HepG2 (cell line): ENCODE results near the gene FRMD5. TPM values are rescaled to one million over a fixed set of nuclear protein-coding genes. Genes with fewer than 3 reads are reported as not detected.

Experiments
- ATAC-seq: fragments of 200-7000 bp; cut with Tn5 transposase; 3 replicates; pipeline ENCODE4 v1.9.1; 2020; ENCODE audit warnings: mild to moderate bottlenecking, moderate library complexity
- BruUV-seq: library from RNA; stranded (reverse); fragments of 400-500 nt; replicated peaks from 2 replicates; lab custom pipeline; 2021; lab: Mats Ljungman, UMichigan
- CTCF ChIA-PET: fragments of 300-600 bp; formaldehyde crosslinking; extraction: SDS; loops from one replicate; lab custom pipeline; 2021; ENCODE audit warnings: low total read pairs, inconsistent platforms, low intra/inter-chr PET ratio; lab: Yijun Ruan, JAX
- POLR2A ChIA-PET: fragments of 350-600 bp; sonication (Branson Sonifier 250); formaldehyde crosslinking; loops from one replicate; lab custom pipeline; 2020; ENCODE audit warnings: antibody characterized with exemption, inconsistent platforms; lab: Yijun Ruan, JAX
- DNase-seq: peaks from one replicate; pipeline ENCODE4 v3.0.0-alpha.2; 2015; ENCODE audit warnings: low spot score
- FAIRE-seq: peaks from 3 replicates; lab custom pipeline; 2011; peaks lifted over from hg19 to GRCh38; lab: Jason Lieb, UNC
- H2AFZ ChIP-seq: one replicate; pipeline ENCODE4 v1.6.1; 2011; ENCODE audit warnings: low read length, inconsistent platforms
- H3K27ac ChIP-seq: fragments of 300-600 bp; 3 replicates; pipeline ENCODE4 v1.8.0; 2011; ENCODE audit warnings: mixed run types, mild to moderate bottlenecking, mixed read lengths, low read length, inconsistent platforms; ENCODE audit not compliant: insufficient read depth; ENCODE audit errors: extremely low read length
- H3K27me3 ChIP-seq, 2 experiments: fragments of 200-600 bp in 1 of 2; 2 replicates in 1 of 2; 3 replicates in 1 of 2; pipeline versions ENCODE4 v1.6.0 to v1.8.0; 2011; ENCODE audit warnings: low read length in 2 of 2, mild to moderate bottlenecking in 2 of 2, moderate library complexity in 2 of 2, inconsistent platforms in 1 of 2; ENCODE audit not compliant: insufficient read depth in 2 of 2, control insufficient read depth in 1 of 2
- H3K36me3 ChIP-seq, 2 experiments: fragments of 200-600 bp in 1 of 2; replicated peaks in 1 of 2; 2 replicates in 1 of 2; 3 replicates in 1 of 2; pipeline versions ENCODE4 v1.5.1 to v1.8.0; 2011; ENCODE audit warnings: low read length in 2 of 2, inconsistent platforms in 1 of 2; ENCODE audit not compliant: insufficient read depth in 2 of 2, control insufficient read depth in 1 of 2
- H3K4me1 ChIP-seq: 2 replicates; pipeline ENCODE4 v1.5.1; 2012; ENCODE audit warnings: low read length, inconsistent platforms; ENCODE audit not compliant: insufficient read depth
- H3K4me2 ChIP-seq: 2 replicates; pipeline ENCODE4 v1.6.0; 2011; ENCODE audit warnings: low read depth, low read length, inconsistent platforms
- H3K4me3 ChIP-seq, 3 experiments: fragments of 200-600 bp in 1 of 3; sonication (generic), shearing (Covaris generic) in 1 of 3; replicated peaks in 1 of 3; 2 replicates each; pipeline ENCODE4 v1.5.1; 2011 to 2016; ENCODE audit warnings: low read length in 3 of 3, inconsistent platforms in 2 of 3, low read depth in 2 of 3, mild to moderate bottlenecking in 2 of 3, control low read depth in 1 of 3, mixed read lengths in 1 of 3; ENCODE audit not compliant: insufficient read depth in 1 of 3
- H3K79me2 ChIP-seq: one replicate; pipeline ENCODE4 v1.6.1; 2011; ENCODE audit warnings: low read length, inconsistent platforms; ENCODE audit not compliant: insufficient read depth
- H3K9ac ChIP-seq: 2 replicates; pipeline ENCODE4 v1.6.0; 2011; ENCODE audit warnings: mild to moderate bottlenecking, low read depth, low read length, inconsistent platforms; ENCODE audit not compliant: insufficient read depth
- H3K9me3 ChIP-seq: 2 replicates; pipeline ENCODE4 v1.5.1; 2012; ENCODE audit warnings: mild to moderate bottlenecking, low read length
- H4K20me1 ChIP-seq: 2 replicates; pipeline ENCODE4 v1.6.0; 2011; ENCODE audit warnings: inconsistent platforms, mild to moderate bottlenecking, low read length, moderate library complexity; ENCODE audit not compliant: insufficient read depth
- CBX1 ChIP-seq: IDR thresholded peaks from one replicate; pipeline ENCODE4 v1.6.1; 2016; ENCODE audit warnings: antibody characterized with exemption, low read depth
- DPF2 ChIP-seq: sonication (generic); formaldehyde crosslinking; IDR thresholded peaks from 2 replicates; pipeline ENCODE4 v1.4.0; 2020; ENCODE audit warnings: mild to moderate bottlenecking, low read depth, missing genetic modification reagents, borderline replicate concordance
- JDP2 ChIP-seq: sonication (generic); formaldehyde crosslinking; IDR thresholded peaks from 2 replicates; pipeline ENCODE4 v1.8.1; 2022; ENCODE audit warnings: missing genetic modification reagents, borderline replicate concordance
- MATR3 ChIP-seq: sonication (generic); formaldehyde crosslinking; IDR thresholded peaks from 2 replicates; pipeline ENCODE4 v1.4.0; 2020; ENCODE audit warnings: missing genetic modification reagents
- MBD4 ChIP-seq: IDR thresholded peaks from 2 replicates; pipeline ENCODE4 v1.6.1; 2012; ENCODE audit warnings: low read length, inconsistent platforms, borderline replicate concordance
- NFYC ChIP-seq: IDR thresholded peaks from 2 replicates; pipeline ENCODE4 v1.6.1; 2016; ENCODE audit warnings: missing genetic modification reagents, missing compliant biosample characterization
- PRMT3 ChIP-seq: sonication (generic); formaldehyde crosslinking; IDR thresholded peaks from 2 replicates; pipeline ENCODE4 v1.8.1; 2022; ENCODE audit warnings: low read depth, mild to moderate bottlenecking, moderate library complexity, missing genetic modification reagents, borderline replicate concordance
- RERE ChIP-seq: IDR thresholded peaks from 2 replicates; pipeline ENCODE4 v1.6.1; 2016; ENCODE audit warnings: low read depth, missing genetic modification reagents, missing compliant biosample characterization
- SMARCE1 ChIP-seq: fragments of 450-650 bp; IDR thresholded peaks from 2 replicates; pipeline ENCODE4 v1.6.1; 2017; ENCODE audit warnings: borderline replicate concordance
- SNAPC5 ChIP-seq: sonication (generic); formaldehyde crosslinking; IDR thresholded peaks from 2 replicates; pipeline ENCODE4 v1.8.1; 2023; ENCODE audit warnings: mild to moderate bottlenecking, missing genetic modification reagents, borderline replicate concordance
- XRCC5 ChIP-seq: fragments of 200-400 bp; formaldehyde crosslinking; optimal IDR thresholded peaks from 2 replicates; pipeline ENCODE3; 2017; ENCODE audit warnings: mild to moderate bottlenecking, low read length
- ZNF224 ChIP-seq: sonication (generic); formaldehyde crosslinking; IDR thresholded peaks from 2 replicates; pipeline ENCODE4 v1.5.0; 2020; ENCODE audit warnings: mild to moderate bottlenecking, missing genetic modification reagents
- ZNF414 ChIP-seq: sonication (generic); formaldehyde crosslinking; IDR thresholded peaks from 2 replicates; pipeline ENCODE4 v1.5.0; 2020; ENCODE audit warnings: missing genetic modification reagents
- ZNF615 ChIP-seq: sonication (generic); formaldehyde crosslinking; IDR thresholded peaks from 2 replicates; pipeline ENCODE4 v1.5.0; 2020; ENCODE audit warnings: mild to moderate bottlenecking, missing genetic modification reagents, borderline replicate concordance
- ZNF678 ChIP-seq: sonication (generic); formaldehyde crosslinking; IDR thresholded peaks from 2 replicates; pipeline ENCODE4 v1.4.0; 2020; ENCODE audit warnings: mild to moderate bottlenecking, missing genetic modification reagents
- ZNF777 ChIP-seq: sonication (generic); formaldehyde crosslinking; IDR thresholded peaks from 2 replicates; pipeline ENCODE4 v1.4.0; 2020; ENCODE audit warnings: missing genetic modification reagents
- ZSCAN20 ChIP-seq: sonication (generic); formaldehyde crosslinking; IDR thresholded peaks from 2 replicates; pipeline ENCODE4 v1.4.0; 2020; ENCODE audit warnings: missing genetic modification reagents, mild to moderate bottlenecking, borderline replicate concordance
- ZXDC ChIP-seq: sonication (generic); formaldehyde crosslinking; IDR thresholded peaks from 2 replicates; pipeline ENCODE4 v1.5.0; 2020; ENCODE audit warnings: mild to moderate bottlenecking, missing genetic modification reagents
- WGBS: methylation state at CpG from one replicate; pipeline ENCODE4 v1.1.6; 2017; ENCODE audit warnings: low lambda C conversion rate; 5-methylcytosine and 5-hydroxymethylcytosine counted together
- in situ Hi-C: cut with HindIII; loops from 2 replicates; pipeline ENCODE4 v1.10.0; 2017; ENCODE audit warnings: low pct_unique_long_range_greater_than_20kb; ENCODE audit not compliant: extremely low pct_ligation_motif_present
- intact Hi-C: fragments of 100-400 bp; cut with micrococcal nuclease; formaldehyde crosslinking; loops from one replicate; pipeline ENCODE4 v1.10.0; 2022; ENCODE audit not compliant: unreplicated experiment
- polyA plus RNA-seq, 8 experiments: library from polyadenylated mRNA; depleted of rRNA in 3 of 8; stranded (reverse) in 7 of 8; unstranded in 1 of 8; fragments of >200 nt; fragmentation: Illumina TruSeq in 4 of 8; extraction: Trizol in 4 of 8; gene quantifications; 2 replicates each; pipeline versions ENCODE4 v1.2.1 to v1.2.3, GENCODE V29; 2011 to 2016; ENCODE audit warnings: low read depth in 4 of 8, missing spikeins in 1 of 8, mixed read lengths in 1 of 8; ENCODE audit not compliant: insufficient read depth in 1 of 8
- total RNA-seq, 5 experiments: library from RNA; depleted of rRNA; stranded (reverse); fragments of >200 nt; fragmentation: Illumina TruSeq; extraction: Trizol; gene quantifications; 2 replicates each; pipeline ENCODE4 v1.2.3, GENCODE V29; 2016; ENCODE audit warnings: low read depth in 1 of 5

The FRMD5 gene
- total and polyA plus RNA-seq, 2 of the 13 experiments (the other 11 are each of a cell fraction or from before 2014, with no cell fraction given): 0.93 to 1.5 TPM

GRCh38 chr15:43913941-43914340 is 281.1 kb downstream of the FRMD5 start:
- intact Hi-C loops (no loop called here), in situ Hi-C loops (no loop called here)
- DNase-seq: no peak
- Histone ChIP-seq H3K4me2 (no peak overlapping the region), H2AFZ (no peak overlapping the region), H3K4me3 (no peak overlapping the region), H3K27me3 (peaks cover 0 to 5% of the 10 kb centered on the region in 2 experiments; a peak in 2 of 5 replicates), H4K20me1 (no peaks in the 10 kb centered on the region), H3K27ac (no peak overlapping the region), H3K36me3 (no peaks in the 10 kb centered on the region), H3K4me1 (no peaks in the 10 kb centered on the region), H3K9me3 (no peaks in the 10 kb centered on the region), H3K9ac (no peak overlapping the region), H3K79me2 (no peaks in the 10 kb centered on the region)
- FAIRE-seq: no peak
- no peak for ATAC-seq
- ChIA-PET POLR2A (no interaction called here), CTCF (no interaction called here)
- WGBS: 36% methylated on average over 1 of the region's 1 CpG
- BruUV-seq: no TSS peak
- TF ChIP-seq ZNF777 (CRISPR knock-in tag) (no peak), JDP2 (CRISPR knock-in tag) (no peak), ZNF678 (CRISPR knock-in tag) (no peak), RERE (CRISPR knock-in tag) (no peak), MBD4 (no peak), NFYC (CRISPR knock-in tag) (no peak), SNAPC5 (CRISPR knock-in tag) (no peak), ZNF224 (CRISPR knock-in tag) (no peak), SMARCE1 (no peak), ZSCAN20 (no peak), MATR3 (CRISPR knock-in tag) (no peak), ZNF615 (CRISPR knock-in tag) (no peak), ZNF414 (no peak), XRCC5 (no peak), CBX1 (no peak), DPF2 (CRISPR knock-in tag) (no peak), PRMT3 (no peak), ZXDC (CRISPR knock-in tag) (no peak)
